Measurements from ENCODE around the gene STEAP1. TPM values are rescaled to one million over a fixed set of nuclear protein-coding genes. Genes with fewer than 3 reads are reported as not detected.
"Not testable (repeated sequence)": the region's sequence is repeated elsewhere in the genome, so short reads cannot be mapped to it uniquely, and the experiment has no call there.

STEAP1 gene
- total RNA-seq, 2 donors from 2014 or later: 13.2 to 37.2 TPM

DNA sequence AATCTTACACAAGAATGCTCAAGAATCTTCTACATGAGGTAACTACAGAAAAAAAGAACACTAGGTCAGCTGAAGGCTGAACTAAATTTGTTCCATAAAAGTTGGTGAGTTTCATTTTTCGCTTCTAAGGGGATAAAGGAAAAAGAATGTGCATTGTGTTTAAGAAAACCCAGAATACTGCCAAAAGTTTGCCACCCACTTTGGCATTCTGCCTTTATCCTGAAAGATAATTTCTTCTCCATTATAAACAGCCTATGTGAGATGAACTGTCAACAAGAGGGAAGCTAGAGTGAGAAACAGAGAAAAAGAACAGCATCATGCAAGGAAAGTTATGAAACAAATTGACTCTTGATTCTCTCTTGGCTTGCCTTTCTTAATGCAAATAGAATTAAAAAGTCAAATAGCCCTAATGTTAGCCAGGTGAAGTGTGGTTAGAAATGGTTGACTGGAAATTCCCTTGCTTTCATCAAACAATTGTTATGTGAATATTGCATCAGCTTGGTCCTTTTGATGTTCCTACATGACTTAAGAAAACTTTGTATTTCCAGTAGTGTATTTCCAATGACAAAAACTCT, 25.8 kb downstream of the STEAP1 start:
- no peak for ATAC-seq
- peaks cover 37 to 45% of the 10 kb centered on the region in 2 donors for H3K4me1 Mint-ChIP-seq (ENCODE audit: low read depth in 2 of 2)
- H3K9me3 Mint-ChIP-seq: peaks cover 6% of the 10 kb centered on the region
- DNase-seq (ENCODE audit: low spot score): no peak
- peak overlapping the region; percentile 95 to 99 for H3K27ac Mint-ChIP-seq
- H3K4me3 Mint-ChIP-seq: peak overlapping the region; percentile 72
- peaks cover 19% of the 10 kb centered on the region for H3K36me3 Mint-ChIP-seq
- no peaks in the 10 kb centered on the region for H3K27me3 Mint-ChIP-seq

DNA sequence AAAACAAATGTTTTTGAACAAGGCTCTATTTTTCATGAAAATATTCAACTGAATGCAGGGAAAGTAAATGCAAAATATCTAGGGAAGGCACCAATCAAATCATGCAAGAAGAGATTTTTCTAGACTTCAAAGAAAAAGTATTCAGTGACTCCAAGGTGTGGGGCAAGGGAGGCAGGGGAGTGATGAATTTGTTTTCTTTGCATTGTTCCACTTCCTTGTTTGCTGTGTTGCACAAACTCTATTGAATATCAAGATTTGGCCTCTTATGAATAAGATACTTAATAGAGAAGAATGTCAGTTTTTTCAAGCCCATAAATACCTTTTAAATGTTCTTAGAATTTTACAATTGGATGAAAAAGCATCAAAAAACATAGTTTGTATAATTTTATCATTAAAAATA, 26.4 kb downstream of the STEAP1 start:
- Mint-ChIP-seq H3K27ac (peak overlapping the region; percentile 95 to 99), H3K4me3 (peak overlapping the region; percentile 72), H3K27me3 (no peaks in the 10 kb centered on the region), H3K36me3 (peaks cover 19% of the 10 kb centered on the region), H3K9me3 (peaks cover 6% of the 10 kb centered on the region), H3K4me1 (ENCODE audit: low read depth in 2 of 2) (peaks cover 37 to 45% of the 10 kb centered on the region in 2 donors)
- DNase-seq (ENCODE audit: low spot score) (no peak), ATAC-seq (no peak)

DNA sequence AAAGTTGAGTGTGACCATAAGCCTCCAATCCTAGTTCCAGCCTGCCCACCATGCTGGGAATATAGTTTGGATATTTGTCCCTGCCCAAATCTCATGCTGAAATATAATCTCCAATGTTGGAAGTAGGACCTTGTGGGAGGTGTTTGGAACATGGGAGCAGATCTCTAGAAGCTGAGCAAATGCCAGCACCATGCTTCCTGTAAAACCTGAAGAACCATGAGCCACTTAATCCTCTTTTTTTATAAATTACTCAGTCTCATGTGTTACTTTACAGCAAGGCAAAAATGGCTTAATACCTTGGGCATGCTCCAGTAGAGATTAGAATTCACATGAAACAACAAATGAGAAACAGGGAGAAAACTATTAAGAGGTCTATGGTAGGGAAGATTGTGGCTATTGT, 27.2 kb downstream of the STEAP1 start:
- Mint-ChIP-seq H3K4me1 (ENCODE audit: low read depth in 2 of 2) (peaks cover 37 to 45% of the 10 kb centered on the region in 2 donors), H3K27ac (peak overlapping the region; percentile 62 to 83), H3K9me3 (peaks cover 6% of the 10 kb centered on the region), H3K36me3 (peaks cover 19% of the 10 kb centered on the region), H3K27me3 (no peaks in the 10 kb centered on the region), H3K4me3 (peak overlapping the region; percentile 15)
- ATAC-seq (no peak), DNase-seq (ENCODE audit: low spot score) (no peak)

DNA sequence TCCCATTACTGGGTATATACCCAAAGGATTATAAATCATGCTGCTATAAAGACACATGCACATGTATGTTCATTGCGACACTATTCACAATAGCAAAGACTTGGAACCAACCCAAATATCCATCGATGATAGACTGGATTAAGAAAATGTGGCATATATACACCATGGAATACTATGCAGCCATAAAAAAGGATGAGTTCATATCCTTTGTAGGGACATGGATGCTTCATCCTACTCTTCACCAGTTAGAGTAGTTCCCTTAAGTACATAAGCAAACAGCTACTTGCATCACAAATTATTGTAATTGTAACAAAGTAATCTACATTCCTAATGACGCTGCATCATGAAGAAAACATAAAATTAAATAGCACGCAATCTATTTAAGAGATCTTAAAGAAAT, 32.0 kb downstream of the STEAP1 start:
- not testable (repeated sequence) for DNase-seq (ENCODE audit: low spot score); H3K4me3 Mint-ChIP-seq; H3K27ac Mint-ChIP-seq; ATAC-seq; H3K27me3 Mint-ChIP-seq; H3K9me3 Mint-ChIP-seq
- peaks cover 14 to 19% of the 10 kb centered on the region in 2 donors for H3K4me1 Mint-ChIP-seq (ENCODE audit: low read depth in 2 of 2)
- peaks cover 17% of the 10 kb centered on the region for H3K36me3 Mint-ChIP-seq

DNA sequence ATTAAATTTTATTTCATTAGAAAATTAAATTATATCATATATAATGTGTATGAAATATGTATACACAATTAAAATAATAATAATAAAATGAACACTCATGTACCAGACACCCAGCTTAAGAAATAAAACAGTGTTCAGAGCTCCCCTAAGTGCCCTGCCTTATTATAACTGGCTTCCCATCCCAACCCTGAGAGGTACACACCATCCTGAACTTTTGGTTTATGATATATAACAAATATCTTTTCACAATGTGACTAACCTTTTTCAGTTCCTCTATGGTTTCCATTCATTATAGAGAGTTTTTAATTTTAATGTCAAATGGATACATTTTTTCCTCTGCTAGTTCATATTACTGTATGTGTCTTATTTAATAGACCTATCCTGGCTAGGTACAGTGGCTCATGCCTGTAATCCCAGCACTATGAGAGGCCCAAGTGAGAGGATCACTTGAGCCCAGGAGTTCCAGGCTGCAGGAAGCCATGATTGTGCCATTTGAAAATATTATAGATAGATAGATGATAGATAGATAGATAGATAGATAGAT, 33.3 kb downstream of the STEAP1 start:
- ATAC-seq (no peak), DNase-seq (ENCODE audit: low spot score) (no peak)
- H3K9me3 Mint-ChIP-seq: peaks cover 10% of the 10 kb centered on the region
- peaks cover 22% of the 10 kb centered on the region for H3K36me3 Mint-ChIP-seq
- H3K4me1 Mint-ChIP-seq (ENCODE audit: low read depth in 2 of 2): peaks cover 5 to 9% of the 10 kb centered on the region in 2 donors
- H3K27ac Mint-ChIP-seq: no peak overlapping the region
- H3K27me3 Mint-ChIP-seq: no peaks in the 10 kb centered on the region
- no peak overlapping the region for H3K4me3 Mint-ChIP-seq

DNA sequence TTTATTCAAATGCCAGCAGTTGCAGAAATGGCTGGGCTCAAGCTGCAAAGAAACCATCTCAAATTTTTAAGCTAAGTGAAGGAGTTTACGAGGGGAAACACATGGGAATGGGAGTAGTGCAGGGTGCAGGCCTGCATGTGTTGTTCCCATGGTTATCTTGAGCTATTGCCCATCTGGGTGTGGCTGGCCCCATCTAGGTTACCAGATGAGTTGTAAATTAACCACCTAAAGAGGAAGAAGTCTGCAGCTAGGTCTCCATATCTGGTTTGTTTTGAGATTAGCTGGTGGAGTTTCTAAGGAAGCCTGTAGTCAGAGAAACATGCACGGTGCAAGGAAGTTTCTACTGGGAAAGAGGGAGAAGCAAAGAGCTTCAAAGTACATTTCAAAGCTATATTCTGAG, 34.0 kb downstream of the STEAP1 start:
- ATAC-seq: no peak
- Mint-ChIP-seq H3K36me3 (peaks cover 20% of the 10 kb centered on the region), H3K4me1 (ENCODE audit: low read depth in 2 of 2) (peaks cover 2 to 5% of the 10 kb centered on the region in 2 donors), H3K9me3 (peaks cover 11% of the 10 kb centered on the region), H3K27ac (peak overlapping the region in 1 of 2 donors; percentile 22), H3K27me3 (no peaks in the 10 kb centered on the region), H3K4me3 (no peak overlapping the region)
- no peak for DNase-seq (ENCODE audit: low spot score)

DNA sequence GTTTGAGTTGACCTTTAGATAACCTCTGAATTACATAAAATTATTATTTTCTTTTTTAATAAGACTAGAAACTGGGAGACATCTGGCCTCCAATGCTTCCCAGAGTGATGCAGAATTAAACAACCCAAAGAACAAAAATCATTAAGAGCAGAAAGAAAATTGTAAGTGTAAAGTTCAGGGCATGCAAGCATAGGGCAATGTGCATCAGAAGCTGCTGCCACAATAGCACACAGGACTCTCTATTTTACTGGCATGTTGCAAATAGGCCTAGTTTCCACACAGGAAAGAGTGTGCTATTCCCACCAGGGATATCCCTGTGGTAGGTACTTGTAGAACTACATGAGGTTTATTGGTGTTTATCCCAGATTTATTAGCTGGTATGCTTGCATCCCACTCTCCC, 36.7 kb downstream of the STEAP1 start:
- Mint-ChIP-seq H3K9me3 (peaks cover 10% of the 10 kb centered on the region), H3K27me3 (peaks cover 3 to 8% of the 10 kb centered on the region in 2 donors)

DNA sequence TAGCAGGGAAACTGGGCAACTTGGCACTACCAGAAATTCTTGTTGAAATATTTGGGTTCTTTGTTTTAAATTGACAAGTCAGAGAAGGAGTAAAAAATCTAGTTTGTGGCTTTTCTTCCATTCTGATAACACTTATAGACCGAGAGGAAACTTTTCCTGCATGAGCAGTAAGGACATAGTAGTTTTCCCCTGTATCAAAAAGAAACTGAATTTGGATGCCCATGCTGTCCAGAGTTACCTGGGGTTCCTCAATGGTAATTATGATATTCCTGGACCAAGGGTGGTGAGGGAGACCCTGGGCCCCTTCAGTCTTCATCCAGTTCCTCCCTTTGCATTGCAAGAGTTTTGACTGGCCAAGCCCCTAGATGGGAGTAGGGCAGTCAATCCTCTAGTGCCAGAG, 37.4 kb downstream of the STEAP1 start:
- Mint-ChIP-seq H3K9me3 (peaks cover 10% of the 10 kb centered on the region), H3K4me1 (ENCODE audit: low read depth in 2 of 2) (peaks cover 0 to 4% of the 10 kb centered on the region in 2 donors), H3K27ac (no peak overlapping the region), H3K36me3 (peaks cover 9% of the 10 kb centered on the region), H3K27me3 (peaks cover 3 to 10% of the 10 kb centered on the region in 2 donors), H3K4me3 (no peak overlapping the region)
- ATAC-seq (no peak), DNase-seq (ENCODE audit: low spot score) (no peak)

More for the DNA sequence above, 36.7 kb downstream of the STEAP1 start:
- ATAC-seq (no peak), DNase-seq (ENCODE audit: low spot score) (no peak)
- Mint-ChIP-seq H3K27ac (no peak overlapping the region), H3K4me1 (ENCODE audit: low read depth in 2 of 2) (peaks cover 0 to 4% of the 10 kb centered on the region in 2 donors), H3K36me3 (peaks cover 9% of the 10 kb centered on the region), H3K4me3 (no peak overlapping the region)

DNA sequence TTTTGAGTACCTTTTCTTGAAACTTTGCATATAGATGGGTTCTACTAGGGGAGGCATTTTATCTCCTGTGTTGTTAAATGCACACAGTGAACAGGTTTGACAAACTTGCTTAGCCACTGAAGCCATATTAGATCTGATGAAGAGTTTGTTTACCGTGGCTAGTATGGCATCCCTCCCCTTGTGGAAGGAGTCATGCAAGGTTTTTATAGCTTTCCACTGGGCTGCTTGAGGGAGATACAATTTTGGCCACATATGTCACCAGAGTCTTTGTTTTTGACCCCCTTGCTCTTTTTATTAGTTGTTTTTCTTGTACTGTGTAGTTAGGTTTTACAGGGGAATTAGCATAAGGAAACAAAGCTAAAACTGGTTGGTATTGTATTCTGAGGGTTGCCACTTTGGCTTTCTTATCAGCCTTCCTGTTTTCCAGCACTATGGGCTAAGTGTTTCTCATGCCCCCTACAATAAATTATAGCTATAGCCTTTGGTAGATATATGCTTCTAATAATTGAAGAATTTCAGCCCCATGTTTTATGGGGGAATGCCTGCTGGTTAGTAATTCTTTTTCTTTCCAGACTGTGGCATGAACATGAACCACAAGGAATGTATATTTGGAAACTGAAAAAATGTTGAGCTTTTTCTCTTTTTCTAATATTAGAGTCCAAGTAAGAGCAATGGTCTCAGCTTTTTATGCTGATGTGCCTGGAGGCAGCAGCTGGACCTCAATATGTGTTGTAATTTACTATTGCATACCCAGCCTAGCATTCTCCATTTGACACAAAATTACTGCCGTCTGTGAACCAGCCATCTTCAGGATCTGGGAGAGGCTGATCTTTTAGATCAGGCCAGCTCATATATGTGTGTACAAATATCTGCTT, 38.8 kb downstream of the STEAP1 start:
- Mint-ChIP-seq H3K9me3 (peaks cover 10% of the 10 kb centered on the region), H3K4me3 (no peak overlapping the region), H3K27ac (no peak overlapping the region), H3K36me3 (peaks cover 9% of the 10 kb centered on the region), H3K27me3 (peaks cover 3 to 10% of the 10 kb centered on the region in 2 donors), H3K4me1 (ENCODE audit: low read depth in 2 of 2) (peaks cover 0 to 4% of the 10 kb centered on the region in 2 donors)
- ATAC-seq: no peak
- DNase-seq (ENCODE audit: low spot score): no peak

DNA sequence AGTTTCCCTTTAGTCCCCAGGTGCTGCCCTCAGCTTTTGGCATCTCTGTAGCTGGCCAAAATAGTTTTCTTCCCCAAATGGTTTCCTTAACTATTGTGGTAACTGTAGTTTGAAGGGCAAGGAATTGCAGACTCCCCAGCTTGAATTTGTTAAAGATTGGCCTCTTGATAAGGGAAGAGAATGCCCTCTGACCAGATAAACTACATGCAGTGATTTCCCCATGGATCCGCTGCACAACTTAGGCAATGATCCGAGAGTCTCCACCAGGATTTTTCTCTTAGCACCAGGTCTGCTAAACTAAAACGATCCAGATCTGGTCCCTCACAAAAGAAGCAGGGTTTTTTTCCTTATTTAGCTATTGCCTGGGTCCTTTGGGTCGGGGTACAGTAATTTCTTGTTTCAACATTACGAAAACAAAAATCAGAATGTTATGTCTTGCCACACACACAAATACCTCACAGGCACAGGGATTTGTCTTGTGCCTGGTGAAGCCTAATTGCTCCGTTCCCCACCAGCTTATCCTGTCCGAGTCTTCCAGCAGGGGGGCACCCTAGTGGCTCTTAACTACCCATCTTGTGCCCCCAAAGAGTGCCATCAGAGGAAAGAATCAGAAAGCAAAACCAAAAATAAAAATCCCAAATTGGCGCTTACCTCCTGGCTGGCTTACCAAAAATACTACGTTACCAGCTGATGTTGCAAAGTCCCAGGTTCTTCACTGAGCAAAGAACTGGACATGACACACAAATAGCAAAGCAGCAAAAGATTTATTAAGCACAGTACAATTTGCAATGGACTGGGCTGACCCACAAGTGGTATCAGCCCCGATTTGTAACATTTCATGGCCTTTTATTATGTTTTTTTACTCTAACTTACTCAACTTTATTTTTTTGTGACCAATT, 40.9 kb downstream of the STEAP1 start:
- H3K9me3 Mint-ChIP-seq: peaks cover 7% of the 10 kb centered on the region
- no peak overlapping the region for H3K4me3 Mint-ChIP-seq
- ATAC-seq (no peak), DNase-seq (ENCODE audit: low spot score) (no peak)
- no peaks in the 10 kb centered on the region for H3K4me1 Mint-ChIP-seq (ENCODE audit: low read depth in 2 of 2)
- H3K27me3 Mint-ChIP-seq: peaks cover 3 to 10% of the 10 kb centered on the region in 2 donors
- H3K27ac Mint-ChIP-seq: no peak overlapping the region
- H3K36me3 Mint-ChIP-seq: peaks cover 7% of the 10 kb centered on the region

DNA sequence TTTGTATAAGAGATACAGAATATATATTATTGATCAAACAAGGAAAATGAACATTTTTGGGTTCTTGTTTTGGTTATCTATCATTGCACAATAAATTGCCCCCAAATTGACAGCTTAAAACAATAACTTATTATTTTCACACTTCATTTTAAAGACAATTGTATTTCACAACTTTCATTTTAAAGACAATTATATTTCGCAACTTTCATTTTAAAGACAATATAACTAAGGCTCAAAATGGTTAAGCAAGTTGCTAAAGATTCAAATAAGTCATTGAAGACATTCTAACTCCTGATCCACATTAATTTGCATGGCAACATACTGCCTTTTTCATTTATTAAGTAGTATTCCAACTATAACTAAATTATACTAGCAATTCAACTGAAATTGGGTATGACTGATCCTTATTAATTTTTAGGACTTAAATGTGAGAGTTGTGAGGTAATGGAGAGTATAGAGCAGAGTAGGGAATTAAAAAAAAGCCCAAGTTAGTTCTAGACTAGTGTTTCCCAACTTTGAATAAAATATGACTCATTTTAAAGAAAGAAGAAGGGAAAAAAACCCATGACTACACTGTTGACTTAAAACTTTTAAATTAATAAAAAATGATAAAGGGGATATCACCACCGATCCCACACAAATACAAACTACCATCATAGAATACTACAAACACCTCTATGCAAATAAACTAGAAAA, 47.4 kb downstream of the STEAP1 start:
- Mint-ChIP-seq H3K4me3 (no peak overlapping the region), H3K36me3 (no peaks in the 10 kb centered on the region), H3K27ac (peak overlapping the region; percentile 35 to 89)

DNA sequence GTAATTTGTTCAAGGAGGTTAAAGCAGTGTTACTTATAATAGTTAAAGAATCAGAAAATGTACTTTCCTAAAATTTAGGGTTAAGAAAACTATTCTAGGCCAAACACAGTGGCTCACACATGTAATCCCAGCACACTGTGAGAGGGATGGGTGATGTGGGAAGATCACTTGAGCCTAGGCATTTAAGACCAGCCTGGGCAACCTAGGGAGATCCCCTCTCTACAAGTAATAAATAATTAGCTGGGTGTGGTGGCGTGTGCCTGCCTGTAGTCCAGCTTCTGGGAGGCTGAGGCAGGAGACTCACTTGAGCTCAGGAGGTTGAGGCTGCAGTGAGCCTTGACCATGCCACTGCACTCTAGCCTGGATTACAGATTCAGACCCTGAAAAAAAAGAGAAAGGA, 53.7 kb downstream of the STEAP1 start:
- Mint-ChIP-seq H3K36me3 (no peaks in the 10 kb centered on the region), H3K4me1 (ENCODE audit: low read depth in 2 of 2) (peaks cover 0 to 5% of the 10 kb centered on the region in 2 donors), H3K4me3 (no peak overlapping the region), H3K27me3 (peaks cover 8 to 15% of the 10 kb centered on the region in 2 donors), H3K9me3 (peaks cover 3% of the 10 kb centered on the region), H3K27ac (no peak overlapping the region)
- ATAC-seq (no peak), DNase-seq (ENCODE audit: low spot score) (no peak)

More for the DNA sequence above, 47.4 kb downstream of the STEAP1 start:
- H3K27me3 Mint-ChIP-seq: peaks cover 2 to 5% of the 10 kb centered on the region in 2 donors
- no peaks in the 10 kb centered on the region for H3K4me1 Mint-ChIP-seq (ENCODE audit: low read depth in 2 of 2)
- ATAC-seq (peak in 1 of 2 donors; percentile 76), DNase-seq (ENCODE audit: low spot score) (no peak)
- peaks cover 3% of the 10 kb centered on the region for H3K9me3 Mint-ChIP-seq

DNA sequence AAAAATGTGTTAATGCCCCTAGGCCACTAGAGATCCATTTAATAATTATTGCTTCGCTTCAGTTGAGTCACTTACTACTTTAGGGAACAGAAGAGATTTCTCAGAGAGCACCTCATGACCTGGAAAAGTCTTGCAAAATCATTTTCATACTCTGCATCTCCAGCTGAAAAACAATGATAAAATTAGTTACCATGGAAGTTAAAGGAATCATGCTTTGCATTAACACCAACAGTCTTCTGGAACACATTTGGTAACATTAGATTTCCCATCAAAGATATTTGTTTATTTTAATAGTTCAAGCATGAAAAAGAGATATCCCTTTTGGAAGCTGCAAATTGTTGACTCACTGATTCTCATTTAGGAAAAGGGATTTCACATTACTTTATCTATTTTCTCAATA, 55.5 kb downstream of the STEAP1 start:
- Mint-ChIP-seq H3K36me3 (no peaks in the 10 kb centered on the region), H3K27ac (no peak overlapping the region), H3K27me3 (peaks cover 8 to 15% of the 10 kb centered on the region in 2 donors), H3K4me1 (ENCODE audit: low read depth in 2 of 2) (peaks cover 0 to 5% of the 10 kb centered on the region in 2 donors), H3K4me3 (no peak overlapping the region), H3K9me3 (peaks cover 3% of the 10 kb centered on the region)
- no peak for DNase-seq (ENCODE audit: low spot score)
- no peak for ATAC-seq
